ENCODE results near the gene SLC15A4. TPM values are rescaled to one million over a fixed set of nuclear protein-coding genes. Genes with fewer than 3 reads are reported as not detected.
"Not testable (repeated sequence)": the region's sequence is repeated elsewhere in the genome, so short reads cannot be mapped to it uniquely, and the experiment has no call there.

Gene SLC15A4
- total and polyA plus RNA-seq, 9 of the 15 experiments (the other 6 are each of a cell fraction or from before 2014, with no cell fraction given), result 5.5 to 20.8 (median 10.1) TPM

- H3K79me2 ChIP-seq (ENCODE audit: control insufficient read depth, insufficient read depth, low read length); CTCF ChIA-PET (ENCODE audit: low intra/inter-chr PET ratio); intact Hi-C loops (cut with micrococcal nuclease); H3K4me3 ChIP-seq; H3K36me3 ChIP-seq (ENCODE audit: control insufficient read depth, insufficient read depth, low read length); FAIRE-seq; H3K9me1 ChIP-seq (ENCODE audit: control insufficient read depth, insufficient read depth, low read length); H3K4me1 ChIP-seq (replicated peaks in 1 of 2; ENCODE audit: control insufficient read depth in 2 of 2, insufficient read depth in 2 of 2, low read length in 2 of 2); ATAC-seq; H3K4me2 ChIP-seq (ENCODE audit: insufficient read depth, low read length); H2AFZ ChIP-seq (ENCODE audit: low read depth, low read length); H3K9ac ChIP-seq (ENCODE audit: insufficient read depth in 1 of 2, low read depth in 2 of 2, low read length in 2 of 2); H4K20me1 ChIP-seq (replicated peaks; ENCODE audit: control insufficient read depth, insufficient read depth, low read length); H3K9me3 ChIP-seq (replicated peaks; ENCODE audit: control insufficient read depth, insufficient read depth, low read depth, low read length); DNase-seq (ENCODE audit: extremely low read depth in 1 of 4, low spot score in 3 of 4); H3K27ac ChIP-seq (ENCODE audit: extremely low read depth, low read depth, low read length); BruUV-seq (replicated peaks); in situ Hi-C loops (cut with MboI): not testable (repeated sequence)
- H3K27me3 ChIP-seq (ENCODE audit: control insufficient read depth in 2 of 2, insufficient read depth in 2 of 2, low read length in 2 of 2), result peaks cover 15 to 42% of the 10 kb centered on the region in 2 experiments
- WGBS (ENCODE audit: insufficient coverage, low coverage, missing lambda C conversion rate), result 14% methylated on average over 7 of the region's 7 CpGs
- POLR2A ChIA-PET, result interaction anchor here (0.8 kb wide), 1 partner anchor 14 kb away, joined by 3 read pairs; no protein-coding TSS in a partner anchor
Observed at GRCh38 chr12:128851429-128851828, 27.7 kb upstream of the SLC15A4 start.

GRCh38 chr12:128850400-128850799 lies 26.6 kb upstream of the SLC15A4 start:
- Histone ChIP-seq H3K4me3 (no peak overlapping the region), H3K4me2 (ENCODE audit: insufficient read depth, low read length) (no peak overlapping the region), H3K9ac (ENCODE audit: insufficient read depth in 1 of 2, low read depth in 2 of 2, low read length in 2 of 2) (no peak overlapping the region), H3K36me3 (ENCODE audit: control insufficient read depth, insufficient read depth, low read length) (no peaks in the 10 kb centered on the region), H3K4me1 (replicated peaks in 1 of 2; ENCODE audit: control insufficient read depth in 2 of 2, insufficient read depth in 2 of 2, low read length in 2 of 2) (no peaks in the 10 kb centered on the region; a peak in 2 of 5 replicates), H4K20me1 (replicated peaks; ENCODE audit: control insufficient read depth, insufficient read depth, low read length) (no peaks in the 10 kb centered on the region), H2AFZ (ENCODE audit: low read depth, low read length) (no peak overlapping the region), H3K9me3 (replicated peaks; ENCODE audit: control insufficient read depth, insufficient read depth, low read depth, low read length) (no peaks in the 10 kb centered on the region), H3K79me2 (ENCODE audit: control insufficient read depth, insufficient read depth, low read length) (no peaks in the 10 kb centered on the region), H3K9me1 (ENCODE audit: control insufficient read depth, insufficient read depth, low read length) (no peaks in the 10 kb centered on the region), H3K27me3 (ENCODE audit: control insufficient read depth in 2 of 2, insufficient read depth in 2 of 2, low read length in 2 of 2) (peaks cover 10 to 42% of the 10 kb centered on the region in 2 experiments), H3K27ac (ENCODE audit: extremely low read depth, low read depth, low read length) (no peak overlapping the region)
- intact Hi-C loops (cut with micrococcal nuclease), result no loop called here
- ChIA-PET POLR2A (no interaction called here), CTCF (ENCODE audit: low intra/inter-chr PET ratio) (no interaction called here)
- in situ Hi-C loops (cut with MboI), result no loop called here
- ATAC-seq, result no peak
- 3% methylated on average over 3 of the region's 3 CpGs for WGBS (ENCODE audit: insufficient coverage, low coverage, missing lambda C conversion rate)
- no peak for DNase-seq (ENCODE audit: extremely low read depth in 1 of 4, low spot score in 3 of 4)
- no peak for FAIRE-seq
- no TSS peak for BruUV-seq (replicated peaks)
- no peak for TF ChIP-seq MEIS2 (IDR thresholded peaks at IDR 0.05; ENCODE audit: partially characterized antibody)
- TF ChIP-seq ZSCAN32 (CRISPR knock-in tag; IDR thresholded peaks at IDR 0.05), result no peak
- no peak for TF ChIP-seq ARNT (IDR thresholded peaks at IDR 0.05)
- TF ChIP-seq NEUROD1 (IDR thresholded peaks at IDR 0.05; ENCODE audit: borderline replicate concordance, low read depth, low read length, partially characterized antibody), result no peak
- no peak for TF ChIP-seq FOXK2 (conservative IDR thresholded peaks at IDR 0.05 in 1 of 2, IDR thresholded peaks at IDR 0.05 in 1 of 2; ENCODE audit: low read depth in 2 of 2)
- TF ChIP-seq ZNF165 (CRISPR knock-in tag; IDR thresholded peaks at IDR 0.05; ENCODE audit: borderline replicate concordance), result no peak
- no peak for TF ChIP-seq GABPB2 (CRISPR knock-in tag; conservative IDR thresholded peaks at IDR 0.05)
- no peak for TF ChIP-seq REST (IDR thresholded peaks at IDR 0.05; ENCODE audit: borderline replicate concordance)
- TF ChIP-seq REST (CRISPR knock-in tag; IDR thresholded peaks at IDR 0.05; ENCODE audit: low read depth), result no peak
- TF ChIP-seq BDP1 (IDR thresholded peaks at IDR 0.05; ENCODE audit: insufficient read depth, insufficient read length), result no peak
